HCT116 (cell line): ENCODE data around the gene SNRPA. TPM values are rescaled to one million over a fixed set of nuclear protein-coding genes. Genes with fewer than 3 reads are reported as not detected.

Source experiments
- ATAC-seq: fragments of 200-7000 bp; cut with Tn5 transposase; 2 replicates; pipeline ENCODE4 v1.9.1; 2020; ENCODE audit warnings: mild to moderate bottlenecking, moderate library complexity
- BruUV-seq: library from RNA; stranded (reverse); fragments of 400-500 nt; replicated peaks from 2 replicates; lab custom pipeline; 2021; lab: Mats Ljungman, UMichigan
- CTCF ChIA-PET: fragments of 300-600 bp; sonication (Branson Sonifier 250); formaldehyde crosslinking; loops from one replicate; lab custom pipeline; 2021; ENCODE audit warnings: antibody characterized with exemption; lab: Charles Lee
- POLR2A ChIA-PET: fragments of 300-600, 350-600 bp; sonication (Branson Sonifier 250); formaldehyde crosslinking; loops from one replicate; lab custom pipeline; 2021; ENCODE audit warnings: antibody characterized with exemption; lab: Charles Lee
- RAD21 ChIA-PET, 2 experiments: fragments of 300-600 bp; sonication (Branson Sonifier 250); formaldehyde crosslinking; loops; one replicate each; lab custom pipeline; 2023; ENCODE audit warnings: low total read pairs in 2 of 2; ENCODE audit not compliant: uncharacterized antibody in 2 of 2, unreplicated experiment in 2 of 2, low non-redundant PET in 1 of 2; lab: Charles Lee
- DNase-seq: peaks from one replicate; pipeline ENCODE4 v3.0.0-alpha.2; 2010; ENCODE audit warnings: low read depth, low spot score
- H2AFZ ChIP-seq: fragments of 200-600 bp; shearing (Covaris generic), sonication (generic); 2 replicates; pipeline ENCODE4 v1.6.1; 2017; ENCODE audit warnings: low read depth, mixed run types, mixed read lengths, antibody characterized with exemption, low read length; ENCODE audit not compliant: poor library complexity, severe bottlenecking
- H3K27ac ChIP-seq: 2 replicates; pipeline ENCODE4 v1.5.1; 2012; ENCODE audit warnings: low read depth, low read length
- H3K27me3 ChIP-seq: fragments of 200-600 bp; sonication (generic); 2 replicates; pipeline ENCODE4 v1.6.1; 2016; ENCODE audit warnings: mixed run types, low read length, mixed read lengths; ENCODE audit not compliant: insufficient read depth
- H3K36me3 ChIP-seq, 2 experiments: fragments of 200-500 bp in 1 of 2; fragments of 200-600 bp in 1 of 2; sonication (Bioruptor generic) in 1 of 2; sonication (generic) in 1 of 2; 2 replicates each; pipeline versions ENCODE4 v1.5.1 to v1.6.1; 2014 to 2016; ENCODE audit warnings: low read length in 2 of 2, inconsistent platforms in 1 of 2, mixed read lengths in 1 of 2, mixed run types in 1 of 2; ENCODE audit not compliant: insufficient read depth in 2 of 2, control insufficient read depth in 1 of 2
- H3K4me1 ChIP-seq, 2 experiments: fragments of 200-600 bp in 1 of 2; sonication (generic) in 1 of 2; 2 replicates each; pipeline versions ENCODE4 v1.5.1 to v1.6.1; 2012 to 2017; ENCODE audit warnings: low read length in 2 of 2, inconsistent platforms in 1 of 2, mild to moderate bottlenecking in 1 of 2, mixed read lengths in 1 of 2, mixed run types in 1 of 2, moderate library complexity in 1 of 2; ENCODE audit not compliant: insufficient read depth in 2 of 2, control insufficient read depth in 1 of 2
- H3K4me2 ChIP-seq: fragments of 200-600 bp; sonication (generic); 2 replicates; pipeline ENCODE4 v1.6.1; 2017; ENCODE audit warnings: mixed run types, low read length, mixed read lengths
- H3K4me3 ChIP-seq, 2 experiments: fragments of 200-600 bp in 1 of 2; sonication (generic) in 1 of 2; replicated peaks in 1 of 2; 2 replicates each; pipeline ENCODE4 v1.5.1; 2011 to 2016; ENCODE audit warnings: low read length in 2 of 2, control low read depth in 1 of 2, low read depth in 1 of 2, mild to moderate bottlenecking in 1 of 2, mixed read lengths in 1 of 2, mixed run types in 1 of 2
- H3K79me2 ChIP-seq: fragments of 200-600 bp; sonication (generic); 2 replicates; pipeline ENCODE4 v1.6.1; 2017; ENCODE audit warnings: mild to moderate bottlenecking, mixed run types, low read length, moderate library complexity, mixed read lengths; ENCODE audit not compliant: insufficient read depth
- H3K9ac ChIP-seq: fragments of 200-600 bp; sonication (generic); 2 replicates; pipeline ENCODE4 v1.6.1; 2016; ENCODE audit warnings: low read length, mixed read lengths
- H3K9me2 ChIP-seq: fragments of 200-600 bp; sonication (generic), shearing (Covaris generic); 2 replicates; pipeline ENCODE4 v1.6.1; 2017; ENCODE audit warnings: mixed run types, mild to moderate bottlenecking, moderate library complexity; ENCODE audit not compliant: insufficient read depth
- H3K9me3 ChIP-seq, 2 experiments: fragments of 200-500 bp in 1 of 2; fragments of 200-600 bp in 1 of 2; sonication (Bioruptor generic) in 1 of 2; sonication (generic) in 1 of 2; 2 replicates each; pipeline ENCODE4 v1.6.1; 2014 to 2017; ENCODE audit warnings: low read length in 2 of 2, mixed read lengths in 2 of 2, inconsistent platforms in 1 of 2, low read depth in 1 of 2, mild to moderate bottlenecking in 1 of 2, mixed run types in 1 of 2, moderate library complexity in 1 of 2; ENCODE audit not compliant: control insufficient read depth in 1 of 2, insufficient read depth in 1 of 2
- H4K20me1 ChIP-seq: fragments of 200-600 bp; sonication (generic), shearing (Covaris generic); 2 replicates; pipeline ENCODE4 v1.6.1; 2017; ENCODE audit warnings: mixed run types, mild to moderate bottlenecking, moderate library complexity; ENCODE audit not compliant: insufficient read depth
- ATF3 ChIP-seq: IDR thresholded peaks from 2 replicates; pipeline ENCODE4 v1.6.1; 2012
- CBX3 ChIP-seq: IDR thresholded peaks from 2 replicates; pipeline ENCODE4 v1.6.1; 2012; ENCODE audit warnings: low read depth
- CEBPB ChIP-seq: IDR thresholded peaks from 2 replicates; pipeline ENCODE4 v1.6.1; 2012; ENCODE audit warnings: low read depth
- CTCF ChIP-seq, 3 experiments: fragments of 200-600 bp in 1 of 3; sonication (generic) in 1 of 3; IDR thresholded peaks in 2 of 3; conservative IDR thresholded peaks in 1 of 3; 2 replicates each; pipeline ENCODE4 v1.5.1; 2012 to 2017; ENCODE audit warnings: low read depth in 2 of 3, low read length in 2 of 3, antibody characterized with exemption in 1 of 3, borderline replicate concordance in 1 of 3, control low read depth in 1 of 3, mild to moderate bottlenecking in 1 of 3, mixed read lengths in 1 of 3, mixed run types in 1 of 3, moderate library complexity in 1 of 3; ENCODE audit not compliant: insufficient read depth in 1 of 3
- FOSL1 ChIP-seq: IDR thresholded peaks from 2 replicates; pipeline ENCODE4 v1.6.1; 2012; ENCODE audit warnings: low read depth
- JUND ChIP-seq: IDR thresholded peaks from 2 replicates; pipeline ENCODE4 v1.6.1; 2012
- MAX ChIP-seq: IDR thresholded peaks from 2 replicates; pipeline ENCODE4 v1.6.1; 2012
- POLR2A ChIP-seq: IDR thresholded peaks from 2 replicates; pipeline ENCODE4 v1.7.0; 2011; ENCODE audit warnings: borderline replicate concordance; ENCODE audit not compliant: insufficient read depth, insufficient read length; ENCODE audit errors: extremely low read depth
- RAD21 ChIP-seq: IDR thresholded peaks from 2 replicates; pipeline ENCODE4 v1.6.1; 2012; ENCODE audit warnings: low read depth, mild to moderate bottlenecking
- REST ChIP-seq: IDR thresholded peaks from 2 replicates; pipeline ENCODE4 v1.6.1; 2012; ENCODE audit warnings: low read depth
- SIN3A ChIP-seq: IDR thresholded peaks from 2 replicates; pipeline ENCODE4 v1.6.1; 2012; ENCODE audit warnings: low read depth
- SP1 ChIP-seq: IDR thresholded peaks from 2 replicates; pipeline ENCODE4 v1.6.1; 2012; ENCODE audit warnings: low read depth
- TCF7L2 ChIP-seq: IDR thresholded peaks from 2 replicates; pipeline ENCODE4 v1.7.0; 2011; ENCODE audit warnings: borderline replicate concordance, inconsistent platforms; ENCODE audit not compliant: insufficient read depth, insufficient read length; ENCODE audit errors: extremely low read depth
- YY1 ChIP-seq: IDR thresholded peaks from 2 replicates; pipeline ENCODE4 v1.6.1; 2011; ENCODE audit warnings: low read length, low read depth, moderate library complexity, mild to moderate bottlenecking; ENCODE audit not compliant: insufficient replicate concordance; ENCODE audit errors: extremely low read depth
- intact Hi-C: fragments of 100-400 bp; cut with micrococcal nuclease; formaldehyde crosslinking; loops from 2 replicates; pipeline ENCODE4 v1.10.0; 2022
- total RNA-seq: library from RNA; stranded (reverse); gene quantifications from one replicate; pipeline ENCODE4 v1.2.1, GENCODE V29; 2021; ENCODE audit not compliant: unreplicated experiment

SNRPA gene
- total RNA-seq, 1 experiment from 2014 or later = 170 TPM

GRCh38 chr19:40702337-40703012 lies 48.5 kb upstream of the SNRPA start:
- POLR2A ChIA-PET = no interaction called here
- no peaks in the 10 kb centered on the region for H3K27me3 ChIP-seq
- no peak overlapping the region for H2AFZ ChIP-seq
- CTCF ChIA-PET = interaction anchor here (0.6 to 1.2 kb wide), 3 partner anchors 14 to 516 kb away, joined by 3 read pairs; partner anchors contain the start of genes AXL, COQ8B and ITPKC
- RAD21 ChIA-PET = interaction anchor here (0.6 kb wide), 2 partner anchors 41 to 58 kb away, joined by 4 to 8 read pairs; no protein-coding TSS in a partner anchor
- H3K27ac ChIP-seq = no peak overlapping the region
- H3K79me2 ChIP-seq = no peaks in the 10 kb centered on the region
- no peaks in the 10 kb centered on the region for H3K9me3 ChIP-seq
- no peaks in the 10 kb centered on the region for H3K4me1 ChIP-seq
- H3K4me2 ChIP-seq = no peak overlapping the region
- no peak for DNase-seq
- ATAC-seq = peak; percentile 86
- H3K9me2 ChIP-seq = no peaks in the 10 kb centered on the region
- H4K20me1 ChIP-seq = no peaks in the 10 kb centered on the region
- H3K36me3 ChIP-seq = peaks cover 15 to 20% of the 10 kb centered on the region in 2 experiments
- no TSS peak for BruUV-seq
- H3K9ac ChIP-seq = no peak overlapping the region
- H3K4me3 ChIP-seq = no peak overlapping the region
- TF ChIP-seq SP1 (no peak), MAX (no peak), FOSL1 (no peak), CBX3 (no peak), JUND (no peak), YY1 (no peak), TCF7L2 (no peak), ATF3 (no peak), REST (no peak), POLR2A (no peak), SIN3A (no peak), CTCF (IDR thresholded peaks at IDR 0.05 in 2 of 3, conservative IDR thresholded peaks at IDR 0.05 in 1 of 3; ENCODE audit: borderline replicate concordance in 1 of 3, insufficient read depth in 1 of 3, low read depth in 2 of 3, low read length in 2 of 3) (peak in 2 of 3 experiments; percentile 31 to 35; a peak in 4 of 6 replicates), RAD21 (peak; percentile 24; the same call in 1 of the 2 replicates), CEBPB (no peak)
- intact Hi-C loops = no loop called here
